ENCODE measurements around the gene TSPAN11.

TSPAN11 gene

DNA sequence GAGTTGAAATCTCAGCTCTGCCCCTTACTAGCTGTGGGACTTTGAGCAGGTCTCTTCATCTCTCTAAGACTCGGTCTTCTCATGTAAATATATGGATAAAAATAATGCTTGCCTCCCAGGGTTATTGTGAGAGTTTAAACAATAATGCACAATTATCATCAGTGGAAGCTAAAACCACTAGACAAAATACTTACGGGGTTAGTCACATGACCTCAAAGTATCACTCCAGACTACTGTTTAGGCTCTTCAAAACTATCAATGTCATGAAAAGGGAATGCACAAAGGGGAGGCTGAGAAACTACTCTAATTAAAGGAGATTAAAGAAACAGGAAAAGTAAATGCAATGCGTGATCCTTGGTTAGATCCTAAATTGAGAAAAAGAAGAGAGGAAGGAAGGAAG lies 24.5 kb upstream of the TSPAN11 start:
- TF ChIP-seq ZFP3 (CRISPR knock-in tag; IDR thresholded peaks at IDR 0.05): no peak
- no peak for TF ChIP-seq TOX (CRISPR knock-in tag; IDR thresholded peaks at IDR 0.05; ENCODE audit: borderline replicate concordance)
- no peak for TF ChIP-seq ZNF8 (CRISPR knock-in tag; IDR thresholded peaks at IDR 0.05)
- TF ChIP-seq ZFP30 (CRISPR knock-in tag; IDR thresholded peaks at IDR 0.05): no peak
- TF ChIP-seq GLIS3 (CRISPR knock-in tag; IDR thresholded peaks at IDR 0.05): no peak
- no peak for TF ChIP-seq OSR1 (CRISPR knock-in tag; IDR thresholded peaks at IDR 0.05)
- TF ChIP-seq RARB (CRISPR knock-in tag; IDR thresholded peaks at IDR 0.05): no peak
- no peak for ATAC-seq

DNA sequence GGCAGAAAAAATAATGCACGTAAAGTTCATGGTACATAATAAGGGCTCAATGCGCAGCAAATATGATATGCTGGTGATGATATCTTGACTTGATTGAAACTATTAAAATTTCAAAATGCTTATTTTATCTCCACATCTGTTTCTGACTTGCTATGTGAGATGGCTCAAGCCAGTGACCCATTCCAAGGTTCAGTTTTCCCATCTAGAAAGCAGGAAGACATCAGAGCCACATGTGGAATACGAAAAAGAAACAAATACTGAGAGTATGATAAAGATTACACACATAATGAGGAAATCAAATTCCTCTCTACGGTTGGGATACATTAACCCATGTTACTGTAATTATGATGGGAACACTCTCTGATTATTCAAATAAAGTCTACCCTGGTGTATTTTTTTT lies 24.0 kb upstream of the TSPAN11 start:
- no peak for TF ChIP-seq CSDC2 (CRISPR knock-in tag; IDR thresholded peaks at IDR 0.05)
- TF ChIP-seq SNAI2 (CRISPR knock-in tag; IDR thresholded peaks at IDR 0.05): no peak
- no peak for TF ChIP-seq ZFP30 (CRISPR knock-in tag; IDR thresholded peaks at IDR 0.05)

DNA sequence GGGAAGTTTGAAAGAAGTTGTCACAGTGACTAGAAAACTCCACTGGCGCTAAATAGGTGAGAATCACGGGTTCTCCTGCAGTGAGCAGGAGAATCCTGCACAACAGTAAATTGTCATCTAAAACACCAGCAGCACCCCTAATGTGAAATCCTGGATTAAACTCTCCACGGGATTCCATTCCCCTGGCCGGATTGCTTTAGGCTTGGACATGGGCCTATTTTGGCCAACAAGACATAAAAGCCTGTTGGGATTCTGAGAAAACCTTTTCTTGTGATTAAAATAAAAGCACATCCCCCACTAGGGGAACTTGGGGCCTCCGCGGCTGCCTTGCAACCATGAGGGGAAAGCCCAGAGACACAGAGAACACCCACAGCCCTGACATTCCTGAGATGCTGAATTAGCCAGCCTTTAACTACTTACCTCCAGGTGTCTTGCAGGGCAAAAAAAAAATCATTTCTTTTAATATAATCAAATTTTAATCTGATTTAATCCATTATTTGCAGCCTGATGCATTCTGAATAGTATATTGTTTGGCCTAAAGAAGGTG lies 21.0 kb upstream of the TSPAN11 start:
- no peak for TF ChIP-seq PPARA (CRISPR knock-in tag; IDR thresholded peaks at IDR 0.05; ENCODE audit: borderline replicate concordance)
- no peak for TF ChIP-seq GLIS3 (CRISPR knock-in tag; IDR thresholded peaks at IDR 0.05)
- no peak for TF ChIP-seq ZNF565 (CRISPR knock-in tag; conservative IDR thresholded peaks at IDR 0.05; ENCODE audit: low read depth)
- no peak for TF ChIP-seq ZNF70 (CRISPR knock-in tag; IDR thresholded peaks at IDR 0.05)
- TF ChIP-seq, protein P1, sequence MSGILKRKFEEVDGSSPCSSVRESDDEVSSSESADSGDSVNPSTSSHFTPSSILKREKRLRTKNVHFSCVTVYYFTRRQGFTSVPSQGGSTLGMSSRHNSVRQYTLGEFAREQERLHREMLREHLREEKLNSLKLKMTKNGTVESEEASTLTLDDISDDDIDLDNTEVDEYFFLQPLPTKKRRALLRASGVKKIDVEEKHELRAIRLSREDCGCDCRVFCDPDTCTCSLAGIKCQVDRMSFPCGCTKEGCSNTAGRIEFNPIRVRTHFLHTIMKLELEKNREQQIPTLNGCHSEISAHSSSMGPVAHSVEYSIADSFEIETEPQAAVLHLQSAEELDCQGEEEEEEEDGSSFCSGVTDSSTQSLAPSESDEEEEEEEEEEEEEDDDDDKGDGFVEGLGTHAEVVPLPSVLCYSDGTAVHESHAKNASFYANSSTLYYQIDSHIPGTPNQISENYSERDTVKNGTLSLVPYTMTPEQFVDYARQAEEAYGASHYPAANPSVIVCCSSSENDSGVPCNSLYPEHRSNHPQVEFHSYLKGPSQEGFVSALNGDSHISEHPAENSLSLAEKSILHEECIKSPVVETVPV (CRISPR knock-in tag; IDR thresholded peaks at IDR 0.05): no peak
- ATAC-seq: no peak

More for the DNA sequence above, 24.0 kb upstream of the TSPAN11 start:
- no peak for ATAC-seq

DNA sequence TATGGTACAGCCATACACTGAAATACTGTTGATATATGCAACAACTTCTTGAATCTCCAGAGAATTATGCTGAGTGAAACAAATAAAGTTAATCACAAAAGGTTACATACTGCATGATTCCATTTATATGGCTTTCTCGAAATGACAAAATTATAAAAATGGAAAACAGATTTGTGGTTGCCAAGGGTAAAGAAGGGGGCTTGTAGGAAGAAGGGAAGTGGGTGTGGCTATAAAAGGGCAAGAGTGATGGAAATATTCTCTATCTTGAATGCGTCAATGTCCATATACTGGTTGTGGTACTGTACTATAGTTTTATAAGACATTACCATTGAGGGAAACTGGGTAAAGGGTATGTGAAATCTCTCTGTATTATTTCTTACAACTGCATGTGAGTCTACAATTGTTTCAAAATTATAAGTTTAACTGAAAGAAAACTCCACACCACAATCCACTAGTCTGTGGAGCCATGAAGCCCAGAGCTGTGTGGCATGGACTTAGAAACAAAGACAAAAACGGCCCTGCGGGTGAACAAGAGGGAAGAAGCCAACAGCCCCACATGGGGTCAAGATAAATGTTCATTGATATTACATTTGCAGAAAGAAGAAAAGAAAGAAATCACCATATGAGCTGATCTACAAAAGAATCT lies 18.3 kb upstream of the TSPAN11 start:
- ATAC-seq: peak; percentile 63
- TF ChIP-seq, protein P2, sequence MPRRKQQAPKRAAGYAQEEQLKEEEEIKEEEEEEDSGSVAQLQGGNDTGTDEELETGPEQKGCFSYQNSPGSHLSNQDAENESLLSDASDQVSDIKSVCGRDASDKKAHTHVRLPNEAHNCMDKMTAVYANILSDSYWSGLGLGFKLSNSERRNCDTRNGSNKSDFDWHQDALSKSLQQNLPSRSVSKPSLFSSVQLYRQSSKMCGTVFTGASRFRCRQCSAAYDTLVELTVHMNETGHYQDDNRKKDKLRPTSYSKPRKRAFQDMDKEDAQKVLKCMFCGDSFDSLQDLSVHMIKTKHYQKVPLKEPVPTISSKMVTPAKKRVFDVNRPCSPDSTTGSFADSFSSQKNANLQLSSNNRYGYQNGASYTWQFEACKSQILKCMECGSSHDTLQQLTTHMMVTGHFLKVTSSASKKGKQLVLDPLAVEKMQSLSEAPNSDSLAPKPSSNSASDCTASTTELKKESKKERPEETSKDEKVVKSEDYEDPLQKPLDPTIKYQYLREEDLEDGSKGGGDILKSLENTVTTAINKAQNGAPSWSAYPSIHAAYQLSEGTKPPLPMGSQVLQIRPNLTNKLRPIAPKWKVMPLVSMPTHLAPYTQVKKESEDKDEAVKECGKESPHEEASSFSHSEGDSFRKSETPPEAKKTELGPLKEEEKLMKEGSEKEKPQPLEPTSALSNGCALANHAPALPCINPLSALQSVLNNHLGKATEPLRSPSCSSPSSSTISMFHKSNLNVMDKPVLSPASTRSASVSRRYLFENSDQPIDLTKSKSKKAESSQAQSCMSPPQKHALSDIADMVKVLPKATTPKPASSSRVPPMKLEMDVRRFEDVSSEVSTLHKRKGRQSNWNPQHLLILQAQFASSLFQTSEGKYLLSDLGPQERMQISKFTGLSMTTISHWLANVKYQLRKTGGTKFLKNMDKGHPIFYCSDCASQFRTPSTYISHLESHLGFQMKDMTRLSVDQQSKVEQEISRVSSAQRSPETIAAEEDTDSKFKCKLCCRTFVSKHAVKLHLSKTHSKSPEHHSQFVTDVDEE (CRISPR knock-in tag; IDR thresholded peaks at IDR 0.05): no peak
- no peak for TF ChIP-seq ESRRG (CRISPR knock-in tag; IDR thresholded peaks at IDR 0.05)
- TF ChIP-seq ZNF565 (CRISPR knock-in tag; conservative IDR thresholded peaks at IDR 0.05; ENCODE audit: low read depth): no peak
- TF ChIP-seq RARB (CRISPR knock-in tag; IDR thresholded peaks at IDR 0.05): no peak
- TF ChIP-seq SNAI2 (CRISPR knock-in tag; IDR thresholded peaks at IDR 0.05): no peak

DNA sequence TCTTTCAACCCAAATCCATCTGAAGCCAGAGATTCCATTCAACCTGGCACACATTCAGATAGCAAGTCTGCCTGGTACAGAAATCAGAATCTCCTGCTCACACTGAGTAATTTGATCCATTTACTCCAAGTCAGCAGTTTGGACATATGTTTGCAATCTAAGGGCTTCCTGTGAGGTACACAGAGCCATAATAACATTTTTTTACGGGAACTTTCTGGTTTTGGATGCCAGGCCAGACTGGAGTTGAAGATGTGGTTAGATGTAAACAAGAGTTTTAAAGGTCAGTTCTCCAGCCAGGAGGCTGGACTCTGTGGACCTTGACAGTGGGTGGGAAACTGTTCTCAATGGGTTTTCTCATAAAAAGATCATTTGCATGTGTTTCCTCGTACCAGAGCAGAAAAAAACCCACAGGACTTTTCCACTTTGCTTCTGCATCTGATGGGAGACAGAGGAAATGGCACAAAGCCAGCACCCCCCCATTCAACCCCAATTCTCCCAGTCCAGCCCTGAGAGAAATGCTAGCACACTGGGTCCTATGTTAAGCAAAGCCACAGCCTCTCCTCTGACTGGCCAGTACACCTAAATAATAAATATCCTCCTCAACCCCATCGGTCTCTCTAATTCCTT lies 17.7 kb upstream of the TSPAN11 start:
- peak; percentile 98 for ATAC-seq
- TF ChIP-seq TCF4 (CRISPR knock-in tag; IDR thresholded peaks at IDR 0.05; ENCODE audit: borderline replicate concordance) (peak; percentile 73), ARNTL (CRISPR knock-in tag; IDR thresholded peaks at IDR 0.05; ENCODE audit: borderline replicate concordance, low read depth) (no peak), CSDC2 (CRISPR knock-in tag; IDR thresholded peaks at IDR 0.05) (no peak), ISL1 (CRISPR knock-in tag; IDR thresholded peaks at IDR 0.05) (no peak), ZFP30 (CRISPR knock-in tag; IDR thresholded peaks at IDR 0.05) (no peak), PPARA (CRISPR knock-in tag; IDR thresholded peaks at IDR 0.05; ENCODE audit: borderline replicate concordance) (no peak), ZC3H10 (CRISPR knock-in tag; IDR thresholded peaks at IDR 0.05) (no peak), RARB (CRISPR knock-in tag; IDR thresholded peaks at IDR 0.05) (no peak), ESRRG (CRISPR knock-in tag; IDR thresholded peaks at IDR 0.05) (no peak)
- TF ChIP-seq, protein P3, sequence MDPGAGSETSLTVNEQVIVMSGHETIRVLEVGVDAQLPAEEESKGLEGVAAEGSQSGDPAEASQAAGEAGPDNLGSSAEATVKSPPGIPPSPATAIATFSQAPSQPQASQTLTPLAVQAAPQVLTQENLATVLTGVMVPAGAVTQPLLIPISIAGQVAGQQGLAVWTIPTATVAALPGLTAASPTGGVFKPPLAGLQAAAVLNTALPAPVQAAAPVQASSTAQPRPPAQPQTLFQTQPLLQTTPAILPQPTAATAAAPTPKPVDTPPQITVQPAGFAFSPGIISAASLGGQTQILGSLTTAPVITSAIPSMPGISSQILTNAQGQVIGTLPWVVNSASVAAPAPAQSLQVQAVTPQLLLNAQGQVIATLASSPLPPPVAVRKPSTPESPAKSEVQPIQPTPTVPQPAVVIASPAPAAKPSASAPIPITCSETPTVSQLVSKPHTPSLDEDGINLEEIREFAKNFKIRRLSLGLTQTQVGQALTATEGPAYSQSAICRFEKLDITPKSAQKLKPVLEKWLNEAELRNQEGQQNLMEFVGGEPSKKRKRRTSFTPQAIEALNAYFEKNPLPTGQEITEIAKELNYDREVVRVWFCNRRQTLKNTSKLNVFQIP (CRISPR knock-in tag; IDR thresholded peaks at IDR 0.05; ENCODE audit: borderline replicate concordance, low read depth): no peak
- TF ChIP-seq, protein P1 (CRISPR knock-in tag; IDR thresholded peaks at IDR 0.05): no peak
- TF ChIP-seq, protein P2 (CRISPR knock-in tag; IDR thresholded peaks at IDR 0.05): 0 out of 2 replicates have a peak, but pooled peaks have one; percentile 42
- TF ChIP-seq, protein P4, sequence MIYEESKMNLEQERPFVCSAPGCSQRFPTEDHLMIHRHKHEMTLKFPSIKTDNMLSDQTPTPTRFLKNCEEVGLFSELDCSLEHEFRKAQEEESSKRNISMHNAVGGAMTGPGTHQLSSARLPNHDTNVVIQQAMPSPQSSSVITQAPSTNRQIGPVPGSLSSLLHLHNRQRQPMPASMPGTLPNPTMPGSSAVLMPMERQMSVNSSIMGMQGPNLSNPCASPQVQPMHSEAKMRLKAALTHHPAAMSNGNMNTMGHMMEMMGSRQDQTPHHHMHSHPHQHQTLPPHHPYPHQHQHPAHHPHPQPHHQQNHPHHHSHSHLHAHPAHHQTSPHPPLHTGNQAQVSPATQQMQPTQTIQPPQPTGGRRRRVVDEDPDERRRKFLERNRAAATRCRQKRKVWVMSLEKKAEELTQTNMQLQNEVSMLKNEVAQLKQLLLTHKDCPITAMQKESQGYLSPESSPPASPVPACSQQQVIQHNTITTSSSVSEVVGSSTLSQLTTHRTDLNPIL (CRISPR knock-in tag; IDR thresholded peaks at IDR 0.05; ENCODE audit: low read depth): no peak

Data from SK-N-SH treated with all-trans-retinoic acid at 6 μM for 48 hours (cell line).